ENCODE measurements around the gene NUCKS1. TPM values are rescaled to one million over a fixed set of nuclear protein-coding genes. Genes with fewer than 3 reads are reported as not detected.

NUCKS1 gene
- total RNA-seq, 1 experiment from 2014 or later = 210 TPM

DNA sequence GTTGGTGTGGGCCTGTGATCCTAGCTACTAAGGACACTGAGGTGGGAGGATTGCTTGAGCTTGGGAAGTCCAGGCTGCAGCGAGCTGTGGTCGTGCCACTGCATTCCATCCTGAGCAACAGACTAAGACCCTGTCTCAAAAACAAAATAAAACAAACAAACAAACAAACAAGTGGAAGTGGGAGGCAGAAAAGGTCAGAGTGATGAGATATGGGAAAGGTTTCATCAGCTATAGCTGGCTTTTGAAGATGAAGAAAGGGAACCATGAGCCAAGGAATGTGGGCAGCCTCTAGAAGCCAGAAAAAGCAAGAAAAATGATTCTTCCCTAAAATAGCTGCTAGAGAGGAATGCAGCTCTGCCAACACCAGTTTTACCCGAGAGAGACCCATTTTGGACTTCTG lies 10.6 kb upstream of the NUCKS1 start:
- in situ Hi-C loops (cut with HindIII; ENCODE audit: low pct_unique_long_range_greater_than_20kb, low sequenced_read_pairs) = no loop called here
- H3K4me1 ChIP-seq (ENCODE audit: control insufficient read depth, insufficient read depth, low read length) = no peaks in the 10 kb centered on the region
- POLR2A ChIA-PET = interaction anchor here (0.6 kb wide), 1 partner anchor 15 kb away, joined by 5 read pairs; no protein-coding TSS in a partner anchor
- ATAC-seq (no peak), DNase-seq (ENCODE audit: low read depth, low spot score) (no peak)
- no peak overlapping the region for H3K27ac ChIP-seq (ENCODE audit: low read length)
- BruUV-seq (replicated peaks) = no TSS peak
- no peak for TF ChIP-seq TCF7L2 (IDR thresholded peaks at IDR 0.05; ENCODE audit: low read depth, low read length)
- TF ChIP-seq, protein P1, sequence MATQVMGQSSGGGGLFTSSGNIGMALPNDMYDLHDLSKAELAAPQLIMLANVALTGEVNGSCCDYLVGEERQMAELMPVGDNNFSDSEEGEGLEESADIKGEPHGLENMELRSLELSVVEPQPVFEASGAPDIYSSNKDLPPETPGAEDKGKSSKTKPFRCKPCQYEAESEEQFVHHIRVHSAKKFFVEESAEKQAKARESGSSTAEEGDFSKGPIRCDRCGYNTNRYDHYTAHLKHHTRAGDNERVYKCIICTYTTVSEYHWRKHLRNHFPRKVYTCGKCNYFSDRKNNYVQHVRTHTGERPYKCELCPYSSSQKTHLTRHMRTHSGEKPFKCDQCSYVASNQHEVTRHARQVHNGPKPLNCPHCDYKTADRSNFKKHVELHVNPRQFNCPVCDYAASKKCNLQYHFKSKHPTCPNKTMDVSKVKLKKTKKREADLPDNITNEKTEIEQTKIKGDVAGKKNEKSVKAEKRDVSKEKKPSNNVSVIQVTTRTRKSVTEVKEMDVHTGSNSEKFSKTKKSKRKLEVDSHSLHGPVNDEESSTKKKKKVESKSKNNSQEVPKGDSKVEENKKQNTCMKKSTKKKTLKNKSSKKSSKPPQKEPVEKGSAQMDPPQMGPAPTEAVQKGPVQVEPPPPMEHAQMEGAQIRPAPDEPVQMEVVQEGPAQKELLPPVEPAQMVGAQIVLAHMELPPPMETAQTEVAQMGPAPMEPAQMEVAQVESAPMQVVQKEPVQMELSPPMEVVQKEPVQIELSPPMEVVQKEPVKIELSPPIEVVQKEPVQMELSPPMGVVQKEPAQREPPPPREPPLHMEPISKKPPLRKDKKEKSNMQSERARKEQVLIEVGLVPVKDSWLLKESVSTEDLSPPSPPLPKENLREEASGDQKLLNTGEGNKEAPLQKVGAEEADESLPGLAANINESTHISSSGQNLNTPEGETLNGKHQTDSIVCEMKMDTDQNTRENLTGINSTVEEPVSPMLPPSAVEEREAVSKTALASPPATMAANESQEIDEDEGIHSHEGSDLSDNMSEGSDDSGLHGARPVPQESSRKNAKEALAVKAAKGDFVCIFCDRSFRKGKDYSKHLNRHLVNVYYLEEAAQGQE (IDR thresholded peaks at IDR 0.05; ENCODE audit: insufficient read depth in 1 of 2, low read depth in 2 of 2, low read length in 1 of 2) = no peak
- TF ChIP-seq, protein P2, sequence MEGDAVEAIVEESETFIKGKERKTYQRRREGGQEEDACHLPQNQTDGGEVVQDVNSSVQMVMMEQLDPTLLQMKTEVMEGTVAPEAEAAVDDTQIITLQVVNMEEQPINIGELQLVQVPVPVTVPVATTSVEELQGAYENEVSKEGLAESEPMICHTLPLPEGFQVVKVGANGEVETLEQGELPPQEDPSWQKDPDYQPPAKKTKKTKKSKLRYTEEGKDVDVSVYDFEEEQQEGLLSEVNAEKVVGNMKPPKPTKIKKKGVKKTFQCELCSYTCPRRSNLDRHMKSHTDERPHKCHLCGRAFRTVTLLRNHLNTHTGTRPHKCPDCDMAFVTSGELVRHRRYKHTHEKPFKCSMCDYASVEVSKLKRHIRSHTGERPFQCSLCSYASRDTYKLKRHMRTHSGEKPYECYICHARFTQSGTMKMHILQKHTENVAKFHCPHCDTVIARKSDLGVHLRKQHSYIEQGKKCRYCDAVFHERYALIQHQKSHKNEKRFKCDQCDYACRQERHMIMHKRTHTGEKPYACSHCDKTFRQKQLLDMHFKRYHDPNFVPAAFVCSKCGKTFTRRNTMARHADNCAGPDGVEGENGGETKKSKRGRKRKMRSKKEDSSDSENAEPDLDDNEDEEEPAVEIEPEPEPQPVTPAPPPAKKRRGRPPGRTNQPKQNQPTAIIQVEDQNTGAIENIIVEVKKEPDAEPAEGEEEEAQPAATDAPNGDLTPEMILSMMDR (IDR thresholded peaks at IDR 0.05) = no peak
- TF ChIP-seq SIN3A (IDR thresholded peaks at IDR 0.05; ENCODE audit: borderline replicate concordance, insufficient read depth, low read depth, low read length) = no peak
- no peak for TF ChIP-seq POLR2AphosphoS5 (IDR thresholded peaks at IDR 0.05; ENCODE audit: low read depth, low read length)
- intact Hi-C loops (cut with micrococcal nuclease; ENCODE audit: unreplicated experiment) = no loop called here
- no peaks in the 10 kb centered on the region for H3K36me3 ChIP-seq (ENCODE audit: control insufficient read depth, insufficient read depth, low read length)
- no peaks in the 10 kb centered on the region for H3K27me3 ChIP-seq (ENCODE audit: control insufficient read depth, insufficient read depth, low read length)
- H3K4me3 ChIP-seq (ENCODE audit: low read depth in 2 of 2, low read length in 2 of 2) = no peak overlapping the region
- CTCF ChIA-PET = interaction anchor here (0.6 kb wide), 1 partner anchor 53 kb away, joined by 3 read pairs; the partner anchor contains the start of gene SLC41A1
- no peaks in the 10 kb centered on the region for H3K9me3 ChIP-seq (ENCODE audit: control insufficient read depth, insufficient read depth, low read depth, low read length)

DNA sequence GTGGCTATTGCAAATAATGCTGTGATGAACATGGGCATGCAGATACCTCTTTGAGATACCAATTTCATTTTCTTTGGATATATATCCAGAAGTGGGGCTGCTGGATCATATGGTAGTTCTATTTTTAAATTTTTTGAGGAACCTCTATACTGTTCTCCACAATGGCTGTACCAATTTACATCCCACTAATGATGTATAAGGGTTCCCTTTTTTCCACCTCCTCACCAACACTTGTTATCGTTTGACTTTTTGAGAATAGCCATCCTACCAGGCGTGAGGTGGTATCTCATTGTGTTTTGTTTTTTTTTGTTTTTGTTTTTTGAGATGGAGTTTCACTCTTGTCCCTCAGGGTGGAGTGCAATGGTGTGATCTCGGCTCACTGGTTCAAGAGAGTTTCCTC lies 6.6 kb upstream of the NUCKS1 start:
- no TSS peak for BruUV-seq (replicated peaks)
- Histone ChIP-seq H3K36me3 (ENCODE audit: control insufficient read depth, insufficient read depth, low read length) (no peaks in the 10 kb centered on the region), H3K27me3 (ENCODE audit: control insufficient read depth, insufficient read depth, low read length) (no peaks in the 10 kb centered on the region), H3K9me3 (ENCODE audit: control insufficient read depth, insufficient read depth, low read depth, low read length) (no peaks in the 10 kb centered on the region), H3K27ac (ENCODE audit: low read length) (no peak overlapping the region), H3K4me3 (ENCODE audit: low read depth in 2 of 2, low read length in 2 of 2) (no peak overlapping the region), H3K4me1 (ENCODE audit: control insufficient read depth, insufficient read depth, low read length) (no peaks in the 10 kb centered on the region)
- TF ChIP-seq, protein P2 (IDR thresholded peaks at IDR 0.05) = no peak
- TF ChIP-seq TCF7L2 (IDR thresholded peaks at IDR 0.05; ENCODE audit: low read depth, low read length) (no peak), SIN3A (IDR thresholded peaks at IDR 0.05; ENCODE audit: borderline replicate concordance, insufficient read depth, low read depth, low read length) (no peak), POLR2AphosphoS5 (IDR thresholded peaks at IDR 0.05; ENCODE audit: low read depth, low read length) (no peak)
- TF ChIP-seq, protein P1 (IDR thresholded peaks at IDR 0.05; ENCODE audit: insufficient read depth in 1 of 2, low read depth in 2 of 2, low read length in 1 of 2) = no peak
- in situ Hi-C loops (cut with HindIII; ENCODE audit: low pct_unique_long_range_greater_than_20kb, low sequenced_read_pairs) = no loop called here
- CTCF ChIA-PET = no interaction called here
- DNase-seq (ENCODE audit: low read depth, low spot score) (no peak), ATAC-seq (no peak)
- POLR2A ChIA-PET = interaction anchor here (0.7 kb wide), 1 partner anchor 17 kb away, joined by 3 read pairs; no protein-coding TSS in a partner anchor
- intact Hi-C loops (cut with micrococcal nuclease; ENCODE audit: unreplicated experiment) = loop anchor here (10.0 kb wide), 1 partner anchor 1098 kb away; no protein-coding TSS in a partner anchor
